ENCODE measurements around the gene PAM.

PAM gene

DNA sequence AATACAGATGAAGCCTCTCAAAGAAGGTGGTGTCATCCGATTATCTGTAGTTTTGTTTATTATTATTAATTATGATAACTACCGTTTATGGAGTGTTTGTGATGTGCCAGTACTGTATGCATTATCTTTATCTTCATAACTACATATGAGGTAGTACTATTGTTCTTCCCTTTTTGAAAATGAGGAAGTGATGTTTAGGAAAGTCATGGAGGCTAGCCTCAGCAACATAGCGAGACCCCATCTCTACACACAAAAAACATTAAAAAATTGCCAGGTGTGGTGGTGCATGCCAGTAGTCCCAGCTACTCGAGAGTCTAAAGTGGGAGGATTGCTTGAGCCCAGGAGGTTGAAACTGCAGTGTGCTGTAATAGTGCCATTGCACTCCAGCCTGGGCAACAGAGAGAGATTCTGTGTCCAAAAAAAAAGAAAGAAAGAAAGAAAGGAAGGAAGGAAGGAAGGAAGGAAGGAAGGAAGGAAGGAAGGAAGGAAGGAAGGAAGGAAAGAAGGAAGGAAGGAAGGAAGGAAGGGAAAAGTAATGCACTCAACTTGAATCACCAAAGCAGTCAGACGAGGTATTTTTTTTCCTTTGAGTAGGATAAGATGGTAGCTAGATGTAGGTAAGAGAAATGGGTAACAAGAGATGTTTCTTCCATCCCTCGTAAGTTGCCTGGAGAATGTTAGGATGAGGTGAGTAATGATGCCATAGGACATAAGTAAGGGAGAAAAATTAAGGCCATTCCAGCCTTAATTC, 47.8 kb downstream of the PAM start:
- H3K4me3 ChIP-seq (ENCODE audit: low read depth, low read length): no peak overlapping the region
- TF ChIP-seq, protein P1, sequence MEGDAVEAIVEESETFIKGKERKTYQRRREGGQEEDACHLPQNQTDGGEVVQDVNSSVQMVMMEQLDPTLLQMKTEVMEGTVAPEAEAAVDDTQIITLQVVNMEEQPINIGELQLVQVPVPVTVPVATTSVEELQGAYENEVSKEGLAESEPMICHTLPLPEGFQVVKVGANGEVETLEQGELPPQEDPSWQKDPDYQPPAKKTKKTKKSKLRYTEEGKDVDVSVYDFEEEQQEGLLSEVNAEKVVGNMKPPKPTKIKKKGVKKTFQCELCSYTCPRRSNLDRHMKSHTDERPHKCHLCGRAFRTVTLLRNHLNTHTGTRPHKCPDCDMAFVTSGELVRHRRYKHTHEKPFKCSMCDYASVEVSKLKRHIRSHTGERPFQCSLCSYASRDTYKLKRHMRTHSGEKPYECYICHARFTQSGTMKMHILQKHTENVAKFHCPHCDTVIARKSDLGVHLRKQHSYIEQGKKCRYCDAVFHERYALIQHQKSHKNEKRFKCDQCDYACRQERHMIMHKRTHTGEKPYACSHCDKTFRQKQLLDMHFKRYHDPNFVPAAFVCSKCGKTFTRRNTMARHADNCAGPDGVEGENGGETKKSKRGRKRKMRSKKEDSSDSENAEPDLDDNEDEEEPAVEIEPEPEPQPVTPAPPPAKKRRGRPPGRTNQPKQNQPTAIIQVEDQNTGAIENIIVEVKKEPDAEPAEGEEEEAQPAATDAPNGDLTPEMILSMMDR (IDR thresholded peaks at IDR 0.05; ENCODE audit: borderline replicate concordance, insufficient read depth, low read depth, low read length): no peak

DNA sequence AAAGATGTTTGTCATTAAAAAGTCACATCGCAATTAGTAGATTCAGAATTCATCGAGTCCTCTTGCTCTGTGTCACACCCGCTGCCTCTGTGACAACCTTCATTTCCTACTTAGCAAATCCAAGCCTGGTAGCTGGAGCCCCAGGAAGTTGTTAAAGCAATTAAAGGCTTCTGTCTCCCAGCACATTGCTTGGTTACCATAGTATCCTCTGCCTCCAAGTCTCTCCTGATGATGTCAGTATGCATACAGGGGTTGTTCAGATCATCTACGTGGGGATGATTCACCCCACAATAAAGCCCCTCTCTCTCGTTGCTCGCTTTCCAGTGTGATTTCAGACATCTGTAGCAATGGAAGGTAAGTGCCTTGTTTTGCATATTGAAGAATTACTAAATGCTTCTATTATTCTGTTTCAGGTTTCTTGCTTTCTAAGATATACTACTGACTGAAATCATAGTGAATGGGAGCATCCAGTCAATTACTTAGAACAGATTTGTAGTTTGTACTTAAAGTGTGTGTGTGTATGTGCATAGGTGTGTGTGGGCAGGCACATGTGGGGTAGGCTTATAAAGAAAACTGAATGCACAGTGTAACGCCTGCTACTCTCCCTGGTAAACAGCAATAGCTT, 52.9 kb downstream of the PAM start:
- no peak overlapping the region for H3K4me3 ChIP-seq (ENCODE audit: low read depth, low read length)
- TF ChIP-seq, protein P1 (IDR thresholded peaks at IDR 0.05; ENCODE audit: borderline replicate concordance, insufficient read depth, low read depth, low read length): no peak

DNA sequence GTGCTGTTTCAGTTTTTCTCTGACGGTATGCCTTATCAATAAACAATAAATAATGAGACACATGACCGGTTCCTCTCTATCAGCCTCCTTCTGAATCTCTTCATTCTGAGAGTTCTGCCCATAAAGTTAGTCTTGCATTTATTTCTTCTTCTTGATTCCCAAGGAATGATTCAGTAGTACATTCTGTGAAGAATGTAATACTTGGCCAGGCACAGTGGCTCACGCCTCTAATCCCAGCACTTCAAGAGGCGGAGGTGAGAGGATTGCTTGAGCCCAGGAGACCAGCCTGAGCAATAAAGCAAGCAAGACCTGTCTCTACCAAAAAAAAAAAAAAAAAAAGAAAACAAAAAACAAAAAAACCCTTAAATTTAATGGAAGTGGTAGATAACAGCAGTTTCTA, 53.9 kb downstream of the PAM start:
- H3K4me3 ChIP-seq (ENCODE audit: low read depth, low read length): no peak overlapping the region
- TF ChIP-seq, protein P1 (IDR thresholded peaks at IDR 0.05; ENCODE audit: borderline replicate concordance, insufficient read depth, low read depth, low read length): no peak

DNA sequence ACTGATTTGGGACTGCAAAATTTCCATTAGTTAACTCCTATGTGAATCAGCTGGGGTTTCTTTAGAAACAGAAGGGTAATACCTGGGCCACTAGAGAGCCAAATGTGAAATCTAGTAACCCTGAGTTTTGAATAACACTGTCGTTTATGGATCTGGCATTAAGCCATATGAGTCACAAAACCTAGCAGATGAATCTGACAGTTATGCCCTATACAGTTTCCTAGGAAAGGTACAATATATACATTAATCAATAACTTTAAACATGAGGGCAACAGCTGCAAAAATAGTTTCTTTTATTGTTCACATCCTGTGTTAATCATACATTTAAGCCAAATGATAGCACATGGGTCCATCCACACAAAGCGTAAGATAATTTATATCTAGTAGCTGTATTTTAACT, 56.9 kb downstream of the PAM start:
- no peak overlapping the region for H3K4me3 ChIP-seq (ENCODE audit: low read depth, low read length)
- TF ChIP-seq, protein P1 (IDR thresholded peaks at IDR 0.05; ENCODE audit: borderline replicate concordance, insufficient read depth, low read depth, low read length): no peak

DNA sequence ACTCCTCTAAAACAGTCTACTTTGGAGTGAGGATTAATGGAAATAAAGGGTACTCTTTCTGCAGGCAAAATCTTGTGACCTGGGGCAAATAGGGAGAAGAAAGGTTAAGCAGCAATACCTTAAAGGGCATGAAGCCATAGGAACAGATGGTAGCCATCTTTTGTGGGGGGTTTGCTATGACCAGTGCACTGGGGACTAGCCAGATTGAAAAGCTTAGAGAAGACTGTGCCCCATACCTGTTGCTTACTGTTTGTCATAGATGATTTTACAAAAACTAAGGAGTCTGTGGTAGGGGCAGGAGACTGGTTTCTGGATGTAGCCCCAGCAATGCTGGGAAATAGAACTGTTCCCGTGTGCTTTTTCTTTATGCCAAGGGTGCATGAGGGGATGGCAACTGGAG, 58.6 kb downstream of the PAM start:
- no peak overlapping the region for H3K4me3 ChIP-seq (ENCODE audit: low read depth, low read length)
- TF ChIP-seq, protein P1 (IDR thresholded peaks at IDR 0.05; ENCODE audit: borderline replicate concordance, insufficient read depth, low read depth, low read length): no peak

DNA sequence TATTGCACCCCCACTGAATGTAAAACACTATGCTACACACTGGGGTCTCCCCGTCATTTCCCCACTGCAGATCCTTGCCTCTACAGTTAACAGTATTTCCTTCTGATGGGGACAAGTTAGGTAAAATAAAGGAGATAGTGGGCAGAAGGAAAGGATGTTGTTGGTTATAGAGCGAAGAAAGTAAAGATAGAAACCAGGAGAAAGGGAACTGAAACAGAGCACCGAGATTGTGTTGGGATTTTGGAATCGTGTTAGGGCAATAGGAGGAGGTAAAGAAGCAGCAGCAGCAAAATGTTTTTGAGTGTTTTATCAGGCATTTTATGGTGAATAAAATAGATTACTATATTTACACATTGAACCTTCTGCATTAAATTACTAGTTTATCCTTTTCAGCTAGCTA, 60.0 kb downstream of the PAM start:
- TF ChIP-seq, protein P1 (IDR thresholded peaks at IDR 0.05; ENCODE audit: borderline replicate concordance, insufficient read depth, low read depth, low read length): no peak
- no peak overlapping the region for H3K4me3 ChIP-seq (ENCODE audit: low read depth, low read length)

Data from GM12875 (cell line).